ENCODE measurements around the gene P4HA2.

Gene P4HA2

DNA sequence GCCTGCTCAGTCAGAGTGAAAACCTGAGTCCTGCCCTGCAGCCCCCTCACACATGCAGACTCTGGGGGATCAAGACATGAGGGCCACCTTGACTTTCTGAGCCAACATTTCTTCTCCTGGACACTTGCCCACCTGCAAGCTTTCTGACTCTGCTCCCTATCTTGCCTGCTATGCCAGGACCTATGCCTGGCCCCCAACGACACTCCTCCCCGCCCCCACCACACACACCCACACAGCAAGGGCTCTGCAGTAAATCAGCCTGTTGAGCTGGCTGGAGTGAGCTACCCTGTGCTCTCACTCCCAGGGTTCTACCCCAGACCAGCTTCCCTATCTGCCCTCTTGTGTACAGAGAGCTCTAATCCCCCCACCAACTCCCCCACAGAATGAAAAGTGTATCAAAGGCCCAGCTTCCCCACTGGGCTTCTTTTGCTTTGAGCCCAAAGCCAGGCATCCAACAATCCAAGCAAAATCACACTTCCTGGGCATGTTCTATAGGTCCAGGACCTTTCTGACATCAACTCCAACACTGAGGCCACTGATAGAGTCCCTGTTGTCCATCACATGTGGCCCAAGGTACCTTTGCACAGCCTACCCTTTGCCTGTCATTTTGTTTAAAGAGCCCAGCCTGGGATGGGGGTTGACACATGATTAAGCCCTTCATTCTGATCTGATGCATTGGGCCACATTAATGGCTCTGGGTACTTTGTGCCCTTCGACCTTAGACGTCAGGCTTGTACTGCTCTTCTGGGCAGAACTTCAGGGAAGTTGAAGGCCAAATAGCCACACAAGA is 37.1 kb upstream of the P4HA2 start:
- DNase-seq (ENCODE audit: low read depth in 2 of 2): no peak

DNA sequence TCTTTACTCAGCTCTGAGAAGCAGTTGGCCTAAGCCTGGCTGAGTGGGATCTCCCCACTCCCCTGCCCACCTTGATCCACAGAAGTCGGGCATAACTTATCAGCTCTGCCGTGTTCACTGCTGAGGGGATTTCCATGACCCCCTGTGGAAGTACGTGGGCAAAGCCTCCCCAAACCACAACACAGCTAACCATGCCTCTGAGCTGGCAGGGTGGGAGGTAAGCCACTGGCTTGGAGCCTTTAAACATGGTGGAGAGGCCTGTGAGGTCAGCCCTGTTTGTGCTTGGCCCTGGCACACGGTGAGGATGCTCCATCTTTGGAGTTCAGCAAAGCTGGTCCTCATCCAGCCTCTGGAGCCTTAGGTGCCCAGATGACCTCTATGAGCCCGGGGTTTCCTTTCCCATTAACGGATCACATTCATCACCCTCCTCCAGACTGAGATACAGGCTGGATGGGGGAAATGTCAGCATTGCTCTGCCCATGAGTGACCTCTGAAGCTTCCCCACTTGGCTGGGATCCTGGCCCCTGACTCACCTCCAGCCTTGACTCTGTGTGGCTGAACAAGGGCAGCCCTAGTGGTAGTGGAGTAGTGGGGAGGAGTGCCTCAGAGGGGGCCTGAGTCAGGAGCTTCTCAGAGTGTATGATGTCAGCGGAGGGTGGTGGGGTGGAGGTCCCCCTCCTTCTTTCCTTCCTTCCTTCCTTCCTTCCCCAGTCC is 36.1 kb upstream of the P4HA2 start:
- DNase-seq (ENCODE audit: low read depth in 2 of 2): peak; percentile 32 to 39

DNA sequence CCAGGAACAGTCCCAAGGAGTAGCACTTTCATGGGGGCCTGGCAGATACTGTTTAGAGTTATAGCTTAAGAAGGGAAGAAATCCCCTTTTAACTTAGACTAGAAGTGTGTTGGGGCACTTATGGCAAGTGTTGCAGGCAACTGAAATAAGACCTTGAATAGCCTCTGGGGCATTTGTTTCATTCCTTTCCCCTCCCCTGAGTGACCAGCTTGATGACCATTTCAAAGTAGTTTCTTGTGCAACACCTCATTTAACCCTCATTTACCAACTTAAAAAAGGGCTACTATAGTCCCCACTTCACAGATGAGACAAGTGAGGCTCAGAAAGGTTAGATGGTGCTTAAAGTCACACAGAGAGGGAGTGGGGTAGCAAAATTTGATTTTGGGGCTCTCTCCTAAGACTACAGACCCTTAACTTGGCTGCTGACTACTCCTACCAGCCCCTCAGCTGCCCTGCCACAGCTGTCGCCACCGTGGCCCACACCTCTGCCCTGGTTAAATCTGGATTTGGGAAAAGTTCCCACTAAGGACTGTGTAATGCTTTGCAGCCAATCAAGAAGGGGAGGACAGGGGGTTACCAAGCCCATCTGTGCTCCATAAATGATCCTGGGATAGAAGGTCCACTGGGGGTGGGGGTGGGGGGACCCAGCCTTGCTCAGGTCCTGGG is 35.4 kb upstream of the P4HA2 start:
- DNase-seq (ENCODE audit: low read depth in 2 of 2): no peak

DNA sequence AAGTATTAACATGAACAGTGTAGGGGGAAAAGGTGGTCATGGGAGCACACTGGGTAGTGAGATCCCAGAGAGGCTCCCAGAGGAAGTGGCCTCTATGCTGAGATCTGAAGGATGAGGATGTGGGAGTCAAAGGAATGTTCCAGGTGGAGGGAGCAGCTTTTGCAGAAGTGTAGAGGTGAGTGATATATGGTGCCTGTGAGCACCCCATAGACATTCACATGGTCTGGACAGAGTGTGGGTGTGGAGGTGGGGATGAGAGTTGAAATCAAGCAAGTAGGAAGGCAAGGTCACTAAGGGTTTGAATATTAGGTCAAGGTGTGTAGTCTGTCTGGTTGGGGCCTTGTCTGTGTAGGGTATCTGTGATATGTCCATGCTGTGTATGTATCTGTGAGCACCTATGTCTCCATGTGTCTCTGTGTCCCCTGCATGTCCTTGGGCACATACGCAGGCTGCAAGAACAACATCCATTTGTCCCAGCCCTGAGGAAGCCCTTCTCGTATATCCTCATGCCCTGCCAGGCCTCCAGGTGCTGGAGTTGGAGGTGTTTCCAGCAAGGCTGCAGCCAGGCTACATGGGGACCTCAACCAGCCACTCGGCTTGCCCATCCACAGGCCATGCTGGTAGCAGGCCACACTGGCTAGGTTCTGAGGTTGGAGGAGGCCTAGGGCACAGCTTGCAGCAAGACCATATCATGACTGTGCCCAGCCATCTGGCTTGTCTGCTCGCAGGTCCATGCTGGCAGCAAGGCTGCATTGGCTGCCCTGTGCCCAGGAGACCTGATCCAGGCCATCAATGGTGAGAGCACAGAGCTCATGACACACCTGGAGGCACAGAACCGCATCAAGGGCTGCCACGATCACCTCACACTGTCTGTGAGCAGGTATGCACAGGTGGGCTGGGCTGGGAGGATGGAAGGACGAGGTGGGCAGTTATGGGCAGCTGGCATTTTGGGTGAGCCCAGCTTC is 34.5 kb upstream of the P4HA2 start:
- DNase-seq (ENCODE audit: low read depth in 2 of 2): no peak

DNA sequence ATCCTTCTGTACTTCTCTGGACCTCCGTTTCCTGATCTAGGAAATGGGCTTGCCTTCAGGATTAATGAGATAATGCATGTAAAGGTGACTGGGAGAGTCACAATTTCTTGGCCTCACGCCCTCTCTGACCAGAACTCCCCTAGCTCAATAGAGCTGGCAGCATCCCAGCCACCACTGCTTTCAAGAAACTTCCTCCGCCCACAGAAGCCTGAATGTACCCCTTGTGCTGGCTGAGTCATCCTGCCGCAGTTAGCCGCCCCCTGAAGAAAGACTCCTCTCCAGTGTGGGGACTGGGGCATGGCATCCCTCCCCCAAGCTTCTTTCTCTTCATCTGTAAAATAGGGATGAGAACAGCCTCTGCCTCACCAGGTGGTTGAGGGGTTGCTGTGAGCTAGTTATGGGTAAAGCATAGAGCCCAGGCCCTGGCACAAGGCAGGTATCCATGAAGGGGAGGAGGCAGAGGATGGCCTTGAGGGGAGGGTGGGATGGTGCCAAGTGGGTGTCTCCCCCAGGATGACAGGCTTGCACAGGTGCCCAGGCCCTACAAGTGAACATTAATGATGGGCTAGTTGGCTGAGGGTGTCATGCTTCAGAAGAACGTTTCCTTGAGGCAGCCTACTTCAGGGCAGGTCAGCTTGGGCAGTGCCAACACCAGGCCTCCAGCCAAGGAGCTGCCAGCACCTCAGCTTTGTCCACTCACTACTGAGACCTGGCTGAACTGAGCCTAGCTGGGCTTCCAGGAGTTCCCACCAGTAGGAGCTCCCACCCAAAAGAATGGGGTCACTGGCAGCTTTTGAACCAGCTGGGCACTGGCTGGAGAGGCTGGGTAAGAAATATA is 33.3 kb upstream of the P4HA2 start:
- peak; percentile 47 to 57 for DNase-seq (ENCODE audit: low read depth in 2 of 2)

DNA sequence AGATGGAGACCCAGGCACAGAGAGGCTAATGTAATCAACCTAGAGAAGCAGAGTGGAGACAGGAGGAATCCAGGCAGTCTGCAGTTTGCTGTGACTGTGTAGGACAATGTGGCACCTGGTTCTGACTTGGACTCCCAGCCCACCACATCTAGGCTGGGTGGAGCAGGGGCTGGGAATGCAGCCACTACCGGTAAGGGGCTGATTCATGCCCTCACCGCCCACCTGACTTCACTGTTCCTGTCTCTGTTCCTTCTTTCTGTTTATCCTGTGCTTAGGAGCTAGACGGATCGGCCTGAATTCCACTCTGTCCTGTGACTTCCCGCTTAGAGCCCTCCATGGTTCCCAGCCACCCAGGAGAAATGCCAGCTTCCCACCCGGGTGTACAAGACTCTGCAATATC is 32.4 kb upstream of the P4HA2 start:
- DNase-seq (ENCODE audit: low read depth in 2 of 2): no peak

DNA sequence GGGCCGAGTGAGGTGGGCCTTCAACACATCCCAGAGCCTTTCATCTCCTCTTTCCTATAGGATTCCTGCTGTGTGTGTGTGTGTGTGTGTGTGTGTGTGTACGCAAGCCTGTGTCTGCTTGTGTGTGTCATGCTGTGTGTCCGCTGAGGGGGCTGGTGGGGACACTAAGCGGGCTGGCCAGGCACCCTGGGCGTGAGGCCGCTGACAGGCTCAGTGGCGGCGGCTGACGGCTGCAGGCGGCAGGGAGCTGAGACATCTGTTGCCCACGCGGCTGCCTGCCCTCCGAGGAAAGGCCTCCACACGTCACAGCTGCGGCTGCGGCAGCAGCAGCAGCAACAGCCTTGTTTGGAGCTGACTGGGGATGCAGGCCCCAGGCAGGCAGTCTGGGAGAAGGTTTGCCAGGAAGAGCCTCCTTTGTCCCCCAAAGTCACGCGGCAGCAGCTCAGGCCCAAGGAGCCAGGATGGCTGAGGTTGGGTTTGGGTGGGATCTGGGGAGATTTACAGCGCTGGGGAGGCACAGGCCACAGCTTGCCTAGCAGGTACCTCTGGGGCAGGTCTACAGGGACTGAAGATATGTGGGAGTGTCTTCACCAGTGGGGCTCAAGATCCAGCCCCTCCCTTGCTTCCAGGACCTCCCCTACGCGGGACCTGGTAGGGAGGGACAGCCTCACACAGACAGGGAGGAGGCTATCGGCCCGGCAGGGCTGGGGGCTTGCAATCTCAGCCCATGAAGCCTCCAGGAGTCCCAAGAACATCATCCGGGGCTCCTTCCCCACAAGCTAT is 31.6 kb upstream of the P4HA2 start:
- DNase-seq (ENCODE audit: low read depth in 2 of 2): peak; percentile 69 to 75

DNA sequence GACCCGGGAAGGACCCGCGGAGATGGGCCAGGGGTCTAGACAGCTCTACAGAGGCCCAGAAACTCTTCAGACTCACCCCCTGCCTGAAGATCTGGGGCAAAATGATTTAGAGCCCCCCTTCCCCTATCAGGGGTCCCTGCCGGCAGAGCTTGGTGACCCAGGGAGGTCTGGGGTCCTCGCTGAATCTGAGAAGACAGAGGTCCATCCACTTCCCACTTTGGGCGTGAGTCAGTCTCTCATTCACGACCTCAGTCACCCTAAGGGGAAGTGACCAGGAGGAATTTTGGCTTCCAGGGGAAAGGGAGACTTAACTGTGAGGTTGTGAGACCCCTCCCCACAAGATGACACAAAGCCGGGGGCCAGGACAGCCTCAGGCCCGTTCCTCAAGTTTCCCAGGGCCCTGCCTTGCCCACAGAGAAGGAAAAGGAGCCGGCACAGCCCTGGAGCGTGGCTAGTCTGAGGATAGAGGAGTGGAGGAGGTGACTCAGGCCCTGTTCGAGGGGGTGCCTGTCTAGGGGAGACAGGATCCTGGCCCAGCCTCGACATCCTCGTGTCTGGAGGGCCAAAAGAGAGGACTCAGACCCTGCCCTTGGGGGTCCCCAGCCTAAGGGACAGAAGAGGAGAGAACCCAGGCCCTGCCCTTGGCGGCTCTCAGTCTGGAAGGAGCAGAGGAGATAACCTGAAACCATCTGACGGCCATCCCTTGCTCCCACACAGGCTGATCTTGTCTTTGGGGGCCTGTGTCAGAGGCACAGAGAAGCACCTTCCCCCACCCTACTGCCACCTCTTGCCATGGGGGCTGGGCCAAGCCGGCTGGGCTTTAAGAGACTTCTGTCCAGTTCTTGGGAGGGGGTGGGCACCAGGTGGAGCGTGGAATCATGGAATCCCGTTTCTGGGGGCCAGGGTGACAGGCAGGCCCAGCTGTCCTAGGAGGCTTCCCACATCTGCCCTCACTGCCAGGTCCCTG is 30.7 kb upstream of the P4HA2 start:
- DNase-seq (ENCODE audit: low read depth in 2 of 2): no peak

DNA sequence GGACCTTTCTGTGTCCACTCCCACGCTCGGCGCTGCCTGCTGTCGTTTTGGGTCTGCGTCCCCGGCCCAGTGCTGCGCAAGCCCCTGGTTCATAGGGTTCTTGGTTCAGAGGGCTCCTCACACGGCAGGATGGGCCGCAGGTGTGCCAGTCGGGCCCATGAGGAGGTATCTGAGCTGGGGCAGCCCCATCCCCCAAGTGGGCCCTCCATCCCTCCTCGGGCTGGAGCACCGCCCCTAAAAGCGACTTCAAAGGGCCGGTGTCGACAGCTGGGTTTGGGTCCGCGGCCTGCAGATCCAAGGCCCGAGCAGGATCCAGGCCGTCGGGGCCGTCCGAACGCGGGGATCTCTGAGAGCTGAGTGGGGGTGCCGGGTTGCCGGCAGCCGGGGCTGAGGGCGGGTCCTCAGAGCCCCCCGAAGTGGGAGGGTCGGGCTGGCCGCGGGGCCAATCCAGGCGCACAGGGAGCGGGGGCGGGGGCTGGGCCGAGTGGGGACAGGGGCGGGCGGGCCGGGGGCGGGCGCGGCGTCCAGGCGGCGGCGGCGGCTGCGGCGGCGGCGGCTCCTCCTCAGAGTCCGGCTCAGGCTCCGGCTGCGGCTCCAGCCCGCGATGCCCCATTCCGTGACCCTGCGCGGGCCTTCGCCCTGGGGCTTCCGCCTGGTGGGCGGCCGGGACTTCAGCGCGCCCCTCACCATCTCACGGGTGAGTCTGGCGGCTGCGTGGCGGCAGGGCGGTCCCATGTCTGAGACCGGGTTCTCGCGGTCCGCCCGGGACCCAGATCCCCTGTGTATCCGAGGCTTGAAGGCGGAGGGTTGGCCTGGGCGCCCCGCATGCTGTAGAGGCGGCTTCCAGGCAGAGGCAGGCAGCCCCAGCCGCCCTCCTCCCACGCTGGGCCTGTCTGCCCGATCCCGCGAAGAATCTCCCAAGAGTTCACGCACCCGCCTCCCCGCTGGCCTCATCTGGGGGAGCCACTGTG is 29.8 kb upstream of the P4HA2 start, which contains the start of gene PDLIM4:
Gene PDLIM4 (plus strand): TSS at position 566 of the 971 bp plus-strand sequence. CDS start 39 bp downstream, at position 605.
- DNase-seq (ENCODE audit: low read depth in 2 of 2): peak; percentile 19 to 25

DNA sequence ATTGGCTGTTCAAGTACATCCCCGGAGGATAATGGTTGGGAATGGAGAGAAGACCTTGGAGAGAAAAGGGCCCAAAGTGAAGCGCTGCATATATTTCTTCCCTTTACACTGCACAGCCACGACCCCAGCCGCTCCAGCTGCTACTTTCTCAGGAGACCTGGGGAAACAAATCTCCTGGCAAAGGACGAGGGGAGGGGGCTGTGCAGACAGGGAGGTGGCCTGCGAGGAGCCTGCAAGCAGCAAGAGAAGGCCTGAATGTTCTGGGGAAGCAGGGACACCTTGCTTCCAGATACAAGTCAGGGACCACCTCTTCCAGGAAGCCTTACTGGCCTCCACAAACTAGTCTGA is 29.1 kb upstream of the P4HA2 start:
- no peak for DNase-seq (ENCODE audit: low read depth in 2 of 2)

DNA sequence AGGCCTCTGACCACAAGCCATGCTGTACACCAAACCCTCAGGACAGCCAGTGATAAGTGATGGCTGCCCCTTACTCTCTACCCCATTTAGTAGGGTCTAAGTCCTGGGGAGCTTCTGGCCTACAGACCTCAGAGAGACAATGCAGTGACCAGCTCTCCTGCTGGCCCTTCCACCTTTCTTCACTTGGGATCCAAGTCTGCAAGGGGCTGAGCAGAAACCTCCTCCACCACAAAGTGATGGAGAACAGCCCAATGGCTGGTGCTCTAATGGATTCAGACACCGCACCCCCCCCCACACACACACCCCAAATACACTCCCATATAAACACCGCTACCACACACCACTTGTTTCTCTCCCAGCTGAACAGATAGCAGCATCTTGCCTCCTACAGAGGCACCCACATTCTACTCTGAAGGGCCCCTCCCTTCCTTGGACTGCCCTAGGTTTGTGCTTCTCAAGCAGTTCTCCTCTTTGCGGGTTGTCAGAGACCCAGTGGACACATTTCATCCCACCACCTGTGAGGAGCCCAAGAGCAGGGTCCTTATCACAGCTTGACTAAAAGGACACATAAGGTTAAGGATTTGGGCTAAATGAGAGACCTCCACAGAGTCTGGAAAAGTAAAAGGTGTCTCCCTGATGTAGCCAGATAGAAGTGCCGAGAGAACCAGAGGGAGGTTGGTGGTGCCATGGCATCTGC is 28.6 kb upstream of the P4HA2 start:
- DNase-seq (ENCODE audit: low read depth in 2 of 2): no peak

DNA sequence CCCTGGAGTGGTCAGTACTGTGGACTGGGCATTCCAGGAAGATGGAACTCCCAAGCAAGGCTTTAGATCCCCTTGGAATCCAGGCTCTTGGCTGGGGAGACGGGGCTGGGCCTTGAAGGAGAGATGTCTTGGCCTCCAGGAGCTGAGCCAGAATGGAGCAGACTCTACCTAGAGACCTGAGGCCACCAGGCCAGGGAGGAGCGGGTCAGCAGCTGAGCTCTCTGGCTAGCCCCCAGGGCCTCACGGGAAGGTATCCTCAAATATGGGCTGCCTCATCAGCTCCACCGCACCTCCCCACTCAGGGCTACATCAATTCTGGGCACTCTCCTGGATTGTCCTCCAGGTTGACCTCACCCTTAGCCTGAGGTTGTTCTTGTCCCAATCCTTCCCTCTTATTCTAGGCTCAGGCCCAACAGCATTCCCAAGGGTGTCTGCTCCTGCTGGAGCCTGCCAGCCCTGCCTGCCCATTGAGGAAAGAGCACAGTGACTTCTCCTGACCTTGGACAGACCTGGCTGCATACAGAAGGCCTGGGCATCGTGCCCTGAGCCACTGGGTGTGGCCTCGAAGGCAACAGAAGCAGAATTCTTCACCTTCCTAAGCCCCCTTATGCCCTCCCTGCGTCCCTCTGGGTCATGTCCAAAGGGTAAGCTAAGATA is 26.8 kb upstream of the P4HA2 start:
- DNase-seq (ENCODE audit: low read depth in 2 of 2): no peak

DNA sequence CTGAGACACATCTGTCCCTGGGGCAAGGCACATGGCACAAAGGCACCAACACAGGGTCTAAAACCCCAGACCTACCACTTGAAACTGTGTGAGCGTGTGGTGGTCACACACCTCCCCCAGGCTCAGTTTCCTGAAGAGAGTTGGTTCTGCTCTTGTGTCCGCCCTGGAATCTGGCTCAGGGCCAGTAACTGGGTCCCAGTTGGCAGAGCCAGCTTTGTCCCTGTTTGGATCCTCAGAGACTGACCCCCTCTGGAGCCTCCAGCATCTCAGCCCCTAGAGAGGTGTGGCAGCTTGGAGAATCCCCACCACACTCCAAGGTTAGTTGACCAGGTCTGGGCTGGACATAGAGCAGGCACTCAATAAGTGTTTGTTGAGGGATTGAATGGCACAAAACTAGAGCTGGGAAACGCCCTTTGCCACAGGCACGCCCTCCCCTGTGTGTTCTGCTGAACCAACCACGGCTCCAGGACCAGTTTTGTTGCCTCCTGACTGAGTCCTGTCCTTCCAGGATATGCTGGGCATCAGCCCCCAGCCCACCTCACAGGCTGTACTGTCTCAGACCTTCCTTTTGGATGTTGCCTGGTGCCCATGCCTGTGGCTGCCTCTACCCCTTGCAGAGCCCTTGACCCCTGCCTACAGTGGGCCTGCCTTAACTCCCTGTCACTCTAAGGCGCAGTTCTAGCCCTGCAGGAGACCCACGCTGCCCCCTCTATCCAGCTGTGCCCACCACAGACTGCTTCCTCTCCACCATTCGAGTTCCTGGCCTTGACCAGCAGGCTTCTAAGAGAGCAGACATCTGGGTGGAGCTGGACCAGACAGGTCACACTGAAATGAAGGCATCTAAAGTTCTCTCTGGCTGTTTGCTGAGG is 26.0 kb upstream of the P4HA2 start:
- DNase-seq (ENCODE audit: low read depth in 2 of 2): no peak

DNA sequence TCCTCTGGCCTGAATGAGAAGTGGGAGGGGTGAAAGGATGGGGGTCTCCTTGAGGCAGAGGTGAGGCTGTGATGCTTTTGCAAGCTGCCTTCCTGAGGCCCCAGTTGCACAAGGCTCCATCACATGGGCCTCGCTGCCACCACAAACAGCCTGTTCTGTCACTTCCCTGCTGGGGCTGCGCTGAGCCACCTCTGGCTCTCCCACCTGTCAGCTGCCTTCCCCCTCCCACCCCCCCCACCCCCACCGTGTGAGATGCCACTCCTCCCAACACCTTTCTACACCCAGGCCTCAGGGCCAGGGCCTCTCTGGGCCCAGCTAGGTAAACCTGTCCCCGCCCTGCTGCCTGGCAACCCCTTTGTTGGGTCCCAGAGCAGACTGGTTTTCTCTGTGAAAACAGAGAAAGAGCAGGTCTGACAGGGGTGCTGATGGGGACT is 25.4 kb upstream of the P4HA2 start:
- DNase-seq (ENCODE audit: low read depth in 2 of 2): no peak

DNA sequence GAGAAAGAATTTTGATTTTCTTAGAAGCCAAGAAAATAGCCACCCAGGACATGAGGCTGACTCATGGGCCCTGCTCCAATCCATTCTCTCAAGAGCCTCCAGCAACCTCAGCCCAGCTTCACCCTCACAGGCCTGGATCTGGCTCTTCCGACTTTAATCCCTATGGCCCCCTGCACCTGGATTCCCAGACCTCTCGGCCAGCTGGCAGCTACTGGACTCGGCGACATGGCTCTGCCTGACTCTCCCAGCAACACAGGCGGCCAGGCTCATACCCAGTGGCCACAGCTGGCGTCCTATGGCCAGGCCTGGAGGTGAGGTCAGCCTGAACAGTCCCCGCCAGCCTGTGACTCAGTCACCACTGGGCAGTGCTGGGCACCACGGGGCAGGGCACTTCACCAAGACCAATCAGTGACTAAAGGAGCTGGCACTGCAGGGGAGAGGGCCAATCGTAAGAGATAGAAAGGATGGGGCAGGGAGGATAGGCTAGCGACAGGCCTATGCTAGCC is 23.6 kb upstream of the P4HA2 start:
- DNase-seq (ENCODE audit: low read depth in 2 of 2): no peak
